Naive B cell (primary cell): ENCODE results near the gene STUM. TPM values are rescaled to one million over a fixed set of nuclear protein-coding genes. Genes with fewer than 3 reads are reported as not detected.
A peak's percentile ranks its signal among the peaks of the same experiment; 100 is the strongest.

ENCODE experiments used
- ATAC-seq, 2 donors: fragments of 150-1000 bp; cut with Tn5 transposase; 2 replicates each; pipeline ENCODE4 v1.10.0; 2021; ENCODE audit warnings: low read depth in 2 of 2, mild to moderate bottlenecking in 2 of 2, moderate library complexity in 2 of 2
- DNase-seq: peaks from one replicate; pipeline ENCODE4 v3.0.0; 2022
- H3K27ac Mint-ChIP-seq, 6 donors: one replicate each; pipeline ENCODE4 v1.8.0; 2020 to 2022; ENCODE audit warnings: mild to moderate bottlenecking in 6 of 6, mixed read lengths in 6 of 6, moderate library complexity in 5 of 6, inconsistent platforms in 2 of 6
- H3K27me3 Mint-ChIP-seq, 3 donors: one replicate each; pipeline ENCODE4 v1.8.0; 2021 to 2022; ENCODE audit warnings: mixed read lengths in 3 of 3, mild to moderate bottlenecking in 1 of 3
- H3K36me3 Mint-ChIP-seq, 2 donors: one replicate each; pipeline ENCODE4 v1.8.0; 2020 to 2022; ENCODE audit warnings: mixed read lengths in 2 of 2, inconsistent platforms in 1 of 2, mild to moderate bottlenecking in 1 of 2
- H3K4me1 Mint-ChIP-seq, 3 donors: one replicate each; pipeline ENCODE4 v1.8.0; 2020 to 2022; ENCODE audit warnings: mixed read lengths in 3 of 3, inconsistent platforms in 1 of 3, mild to moderate bottlenecking in 1 of 3, moderate library complexity in 1 of 3
- H3K4me3 Mint-ChIP-seq, 8 donors: one replicate each; pipeline ENCODE4 v1.8.0; 2020 to 2022; ENCODE audit warnings: mild to moderate bottlenecking in 8 of 8, mixed read lengths in 8 of 8, moderate library complexity in 8 of 8, inconsistent platforms in 2 of 8
- H3K9me3 Mint-ChIP-seq, 7 donors: one replicate each; pipeline ENCODE4 v1.8.0; 2020 to 2022; ENCODE audit warnings: mixed read lengths in 7 of 7, mild to moderate bottlenecking in 5 of 7, inconsistent platforms in 2 of 7, moderate library complexity in 1 of 7
- polyA plus RNA-seq, 6 donors: library from polyadenylated mRNA; unstranded; fragments of 300-500 nt; fragmentation: Illumina TruSeq; gene quantifications; one replicate each; pipeline ENCODE4 v1.2.3, GENCODE V29; 2021; ENCODE audit warnings: low read depth in 6 of 6

The STUM gene
- polyA plus RNA-seq, 6 donors from 2014 or later: 0.04 TPM; not detected in 5

- H3K27me3 Mint-ChIP-seq: peaks cover 18 to 41% (median 26%) of the 10 kb centered on the region in 3 donors
These were observed 6.6 kb upstream of the STUM start for GRCh38 chr1:226541631-226542622.

GRCh38 chr1:226542623-226543103 lies 5.9 kb upstream of the STUM start:
- H3K9me3 Mint-ChIP-seq: no peaks in the 10 kb centered on the region
- H3K36me3 Mint-ChIP-seq: no peaks in the 10 kb centered on the region
- ATAC-seq (no peak), DNase-seq (no peak)
- peaks cover 21 to 41% (median 31%) of the 10 kb centered on the region in 3 donors for H3K27me3 Mint-ChIP-seq
- H3K4me1 Mint-ChIP-seq: peaks cover 0 to 2% (median 1%) of the 10 kb centered on the region in 3 donors
- H3K27ac Mint-ChIP-seq: no peak overlapping the region
- H3K4me3 Mint-ChIP-seq: no peak overlapping the region

More at GRCh38 chr1:226541631-226542622, 6.6 kb upstream of the STUM start:
- no peaks in the 10 kb centered on the region for H3K36me3 Mint-ChIP-seq
- no peaks in the 10 kb centered on the region for H3K4me1 Mint-ChIP-seq
- DNase-seq (no peak), ATAC-seq (no peak)
- H3K9me3 Mint-ChIP-seq: no peaks in the 10 kb centered on the region
- H3K4me3 Mint-ChIP-seq: no peak overlapping the region
- H3K27ac Mint-ChIP-seq: peak overlapping the region in 1 of 6 donors; percentile 32

DNA sequence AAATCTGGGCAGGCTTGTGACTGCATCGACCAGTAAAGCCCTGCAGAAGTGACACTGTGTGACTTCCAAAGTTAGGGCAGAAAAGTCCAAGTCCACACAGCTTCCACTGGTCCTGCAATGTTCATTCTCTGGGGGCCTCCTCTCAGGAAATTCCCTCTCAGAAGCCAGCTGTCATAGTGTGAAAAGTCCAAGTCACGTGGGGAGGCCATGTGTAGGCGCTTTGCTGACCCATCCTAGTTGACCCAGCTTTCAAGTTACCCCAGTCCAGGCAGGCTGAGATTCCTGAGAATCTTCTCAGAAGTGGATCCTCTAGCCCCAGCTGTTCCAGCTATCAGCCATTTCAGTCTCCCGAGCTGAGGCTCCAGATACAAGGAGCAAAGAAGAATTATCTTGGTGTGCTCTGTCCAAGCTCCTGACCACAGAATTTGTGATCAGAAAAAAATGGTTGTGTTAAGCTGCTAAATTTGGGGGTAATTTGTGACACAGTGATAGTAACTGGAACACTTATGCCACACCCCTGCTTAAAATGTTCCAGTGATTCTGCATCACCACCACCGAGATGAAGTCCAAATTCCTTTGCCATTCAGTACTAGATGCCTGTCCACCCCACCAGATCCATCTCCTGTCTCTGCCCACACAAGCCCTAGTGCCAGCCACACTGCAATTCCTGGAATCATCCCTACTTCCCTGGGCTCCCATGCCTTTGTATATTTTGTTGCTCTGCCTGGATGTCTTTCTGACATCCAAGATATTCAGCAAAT lies 2.5 kb upstream of the STUM start:
- Mint-ChIP-seq H3K27ac (no peak overlapping the region), H3K27me3 (peaks cover 31 to 54% (median 42%) of the 10 kb centered on the region in 3 donors), H3K36me3 (no peaks in the 10 kb centered on the region), H3K4me3 (no peak overlapping the region), H3K4me1 (peaks cover 13 to 17% (median 16%) of the 10 kb centered on the region in 3 donors), H3K9me3 (no peaks in the 10 kb centered on the region)
- no peak for ATAC-seq
- DNase-seq: no peak

GRCh38 chr1:226546926-226547325 lies 1.6 kb upstream of the STUM start:
- Mint-ChIP-seq H3K36me3 (no peaks in the 10 kb centered on the region), H3K4me3 (peak overlapping the region in 1 of 8 donors; percentile 38), H3K27me3 (peaks cover 38 to 58% (median 40%) of the 10 kb centered on the region in 3 donors), H3K4me1 (peaks cover 13 to 17% (median 16%) of the 10 kb centered on the region in 3 donors), H3K9me3 (no peaks in the 10 kb centered on the region), H3K27ac (no peak overlapping the region)
- DNase-seq (no peak), ATAC-seq (no peak)

- Mint-ChIP-seq H3K4me1 (peaks cover 13 to 17% (median 16%) of the 10 kb centered on the region in 3 donors), H3K27ac (no peak overlapping the region), H3K4me3 (peak overlapping the region; percentile 2 to 86 (median 68)), H3K27me3 (peaks cover 38 to 61% (median 41%) of the 10 kb centered on the region in 3 donors), H3K9me3 (no peaks in the 10 kb centered on the region), H3K36me3 (no peaks in the 10 kb centered on the region)
- peak; percentile 54 for DNase-seq
- peak; percentile 69 to 77 for ATAC-seq
These were observed 791 bp upstream of the STUM start for GRCh38 chr1:226547754-226548191.

GRCh38 chr1:226549094-226549936 lies 751 bp downstream of the STUM start:
- Mint-ChIP-seq H3K27ac (peak overlapping the region in 2 of 6 donors; percentile 14 to 28), H3K4me3 (peak overlapping the region; percentile 80 to 91 (median 86))
- ATAC-seq: peak; percentile 15 to 19

GRCh38 chr1:226549937-226550671 lies 1.5 kb downstream of the STUM start:
- Mint-ChIP-seq H3K27me3 (peaks cover 47 to 60% (median 60%) of the 10 kb centered on the region in 3 donors), H3K4me3 (peak overlapping the region; percentile 80 to 91 (median 86)), H3K36me3 (no peaks in the 10 kb centered on the region), H3K9me3 (no peaks in the 10 kb centered on the region), H3K4me1 (peaks cover 13 to 17% (median 16%) of the 10 kb centered on the region in 3 donors), H3K27ac (peak overlapping the region in 2 of 6 donors; percentile 10 to 44)
- DNase-seq: peak; percentile 12
- peak; percentile 22 to 39 for ATAC-seq

More at GRCh38 chr1:226549094-226549936, 751 bp downstream of the STUM start:
- peaks cover 13 to 17% (median 16%) of the 10 kb centered on the region in 3 donors for H3K4me1 Mint-ChIP-seq
- peak; percentile 20 for DNase-seq
- H3K9me3 Mint-ChIP-seq: no peaks in the 10 kb centered on the region
- peaks cover 43 to 60% (median 53%) of the 10 kb centered on the region in 3 donors for H3K27me3 Mint-ChIP-seq
- H3K36me3 Mint-ChIP-seq: no peaks in the 10 kb centered on the region

- no peaks in the 10 kb centered on the region for H3K36me3 Mint-ChIP-seq
- no peaks in the 10 kb centered on the region for H3K9me3 Mint-ChIP-seq
- H3K27ac Mint-ChIP-seq: no peak overlapping the region
- no peak for ATAC-seq
- H3K4me1 Mint-ChIP-seq: peaks cover 13 to 17% (median 16%) of the 10 kb centered on the region in 3 donors
- DNase-seq: no peak
- peak overlapping the region in 5 of 8 donors; percentile 21 to 88 (median 83) for H3K4me3 Mint-ChIP-seq
- H3K27me3 Mint-ChIP-seq: peaks cover 47 to 60% (median 60%) of the 10 kb centered on the region in 3 donors
These were observed 2.1 kb downstream of the STUM start for GRCh38 chr1:226550672-226551041.

DNA sequence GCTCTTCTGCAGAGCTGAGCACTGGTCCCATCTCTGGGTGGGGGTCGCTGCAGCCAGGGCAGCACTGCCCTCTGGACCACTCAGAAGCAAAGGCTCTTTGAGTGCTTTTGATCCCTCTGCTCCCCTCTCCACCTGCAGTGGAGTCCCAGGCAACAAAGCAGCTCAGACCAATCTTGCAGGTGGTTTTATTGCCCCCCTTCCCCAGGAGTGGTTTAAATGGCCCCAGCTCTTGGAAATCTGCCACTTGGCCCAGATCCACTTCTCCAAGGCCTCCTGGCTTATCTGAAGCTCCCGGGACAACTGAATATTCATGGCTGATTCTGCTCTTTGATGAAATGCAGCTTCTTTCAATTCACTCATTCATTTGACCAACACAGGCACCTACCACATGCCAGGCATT lies 2.7 kb downstream of the STUM start:
- Mint-ChIP-seq H3K4me1 (peaks cover 13 to 17% (median 16%) of the 10 kb centered on the region in 3 donors), H3K36me3 (no peaks in the 10 kb centered on the region), H3K4me3 (peak overlapping the region in 4 of 8 donors; percentile 30 to 83 (median 45)), H3K27me3 (peaks cover 47 to 56% (median 55%) of the 10 kb centered on the region in 3 donors), H3K27ac (no peak overlapping the region), H3K9me3 (no peaks in the 10 kb centered on the region)
- DNase-seq: no peak
- ATAC-seq: no peak

DNA sequence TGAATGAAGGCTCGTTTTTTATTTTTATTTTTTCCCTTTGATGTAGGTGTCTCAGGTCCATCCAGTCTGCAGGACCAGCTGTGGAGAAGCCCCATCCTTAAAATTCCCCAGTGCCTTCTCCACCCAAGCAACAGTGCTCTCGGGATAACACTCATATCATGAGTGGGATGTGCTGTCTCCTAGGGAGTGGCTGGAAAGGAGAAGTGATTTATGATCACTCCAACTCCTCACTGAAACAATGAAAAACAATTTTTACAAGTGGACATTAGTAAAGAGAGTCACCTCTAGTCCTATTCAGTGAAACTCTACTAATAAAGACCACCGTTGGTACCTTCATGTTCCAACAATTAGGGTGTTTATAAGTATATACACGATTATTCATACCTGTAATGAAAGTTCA lies 3.5 kb downstream of the STUM start:
- DNase-seq: no peak
- Mint-ChIP-seq H3K36me3 (peaks cover 0 to 1% of the 10 kb centered on the region in 2 donors), H3K27me3 (peaks cover 47 to 53% (median 47%) of the 10 kb centered on the region in 3 donors), H3K9me3 (peaks cover 0 to 3% (median 0%) of the 10 kb centered on the region in 7 donors), H3K4me3 (peak overlapping the region in 1 of 8 donors; percentile 38), H3K27ac (no peak overlapping the region), H3K4me1 (peaks cover 13 to 17% (median 16%) of the 10 kb centered on the region in 3 donors)
- ATAC-seq: no peak

GRCh38 chr1:226553266-226553923 lies 4.8 kb downstream of the STUM start:
- Mint-ChIP-seq H3K27me3 (peaks cover 42 to 53% (median 42%) of the 10 kb centered on the region in 3 donors), H3K4me1 (peaks cover 9 to 16% (median 13%) of the 10 kb centered on the region in 3 donors), H3K4me3 (no peak overlapping the region)

More at GRCh38 chr1:226553266-226553923, 4.8 kb downstream of the STUM start:
- Mint-ChIP-seq H3K27ac (no peak overlapping the region), H3K9me3 (peaks cover 0 to 9% (median 0%) of the 10 kb centered on the region in 7 donors), H3K36me3 (peaks cover 0 to 3% of the 10 kb centered on the region in 2 donors)
- ATAC-seq (no peak), DNase-seq (no peak)
